Kidney glomerular epithelial cell (primary cell): ENCODE measurements around the gene OSGEP.

ENCODE experiments used
- DNase-seq: peaks from one replicate; lab custom pipeline; 2025; lab: John Stamatoyannopoulos, UW

Gene OSGEP

GRCh38 chr14:20397511-20397910, 57.1 kb downstream of the OSGEP start:
- no peak for DNase-seq
